ENCODE measurements around the gene ATP10B.
A peak's percentile ranks its signal among the peaks of the same experiment; 100 is the strongest.
"Not testable (repeated sequence)": the region's sequence is repeated elsewhere in the genome, so short reads cannot be mapped to it uniquely, and the experiment has no call there.

The ATP10B gene, protein sequence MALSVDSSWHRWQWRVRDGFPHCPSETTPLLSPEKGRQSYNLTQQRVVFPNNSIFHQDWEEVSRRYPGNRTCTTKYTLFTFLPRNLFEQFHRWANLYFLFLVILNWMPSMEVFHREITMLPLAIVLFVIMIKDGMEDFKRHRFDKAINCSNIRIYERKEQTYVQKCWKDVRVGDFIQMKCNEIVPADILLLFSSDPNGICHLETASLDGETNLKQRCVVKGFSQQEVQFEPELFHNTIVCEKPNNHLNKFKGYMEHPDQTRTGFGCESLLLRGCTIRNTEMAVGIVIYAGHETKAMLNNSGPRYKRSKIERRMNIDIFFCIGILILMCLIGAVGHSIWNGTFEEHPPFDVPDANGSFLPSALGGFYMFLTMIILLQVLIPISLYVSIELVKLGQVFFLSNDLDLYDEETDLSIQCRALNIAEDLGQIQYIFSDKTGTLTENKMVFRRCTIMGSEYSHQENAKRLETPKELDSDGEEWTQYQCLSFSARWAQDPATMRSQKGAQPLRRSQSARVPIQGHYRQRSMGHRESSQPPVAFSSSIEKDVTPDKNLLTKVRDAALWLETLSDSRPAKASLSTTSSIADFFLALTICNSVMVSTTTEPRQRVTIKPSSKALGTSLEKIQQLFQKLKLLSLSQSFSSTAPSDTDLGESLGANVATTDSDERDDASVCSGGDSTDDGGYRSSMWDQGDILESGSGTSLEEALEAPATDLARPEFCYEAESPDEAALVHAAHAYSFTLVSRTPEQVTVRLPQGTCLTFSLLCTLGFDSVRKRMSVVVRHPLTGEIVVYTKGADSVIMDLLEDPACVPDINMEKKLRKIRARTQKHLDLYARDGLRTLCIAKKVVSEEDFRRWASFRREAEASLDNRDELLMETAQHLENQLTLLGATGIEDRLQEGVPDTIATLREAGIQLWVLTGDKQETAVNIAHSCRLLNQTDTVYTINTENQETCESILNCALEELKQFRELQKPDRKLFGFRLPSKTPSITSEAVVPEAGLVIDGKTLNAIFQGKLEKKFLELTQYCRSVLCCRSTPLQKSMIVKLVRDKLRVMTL (N-terminal part only)

DNA sequence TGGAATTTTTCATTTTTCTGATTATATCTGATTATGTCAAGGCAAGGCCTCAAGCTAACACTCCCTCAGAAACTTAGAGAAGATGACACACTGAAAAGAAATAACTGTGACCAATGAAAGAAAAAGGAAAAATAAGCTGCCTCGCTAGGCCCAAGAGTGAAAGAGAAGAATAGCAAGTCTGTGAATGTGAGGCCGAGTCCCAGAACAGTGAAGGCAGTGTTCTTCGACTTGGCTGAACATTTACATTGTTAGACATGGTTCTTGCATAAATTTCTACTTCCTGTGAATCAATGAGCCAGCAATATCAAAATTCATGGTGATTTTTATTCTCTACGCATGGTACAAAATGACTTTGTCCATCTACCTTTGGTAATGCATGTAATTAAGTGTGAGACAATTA, at the start of gene ATP10B:
TSS of gene ATP10B (minus strand) at position 163 of the 400 bp plus-strand sequence. CDS start 164,137 bp downstream, outside the sequence.
- intact Hi-C loops (cut with DNase I) = loop anchor here (10.0 kb wide), 1 partner anchor 177 kb away; no protein-coding TSS in a partner anchor
- peak in 4 of 10 donors; percentile 10 to 80 (median 28) for DNase-seq

DNA sequence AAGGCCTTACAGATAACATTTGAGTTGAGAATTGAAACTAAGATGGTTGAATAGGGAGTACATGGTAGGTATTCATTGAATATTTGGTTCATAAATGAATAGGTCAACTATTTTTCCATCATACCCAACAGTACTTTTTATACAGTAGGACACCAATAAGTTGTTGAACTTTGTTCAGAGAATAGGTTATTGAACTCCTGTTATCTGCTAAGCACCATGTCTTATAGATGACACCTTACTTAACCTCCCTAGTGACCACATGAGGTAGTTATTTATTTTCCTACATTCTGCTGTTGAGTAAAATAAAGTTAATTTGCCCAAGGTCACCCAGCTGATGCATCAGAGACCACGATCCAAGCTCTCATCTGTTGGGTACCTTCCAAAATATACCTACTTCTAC, 49.6 kb upstream of the ATP10B start:
- intact Hi-C loops (cut with DNase I) = no loop called here
- DNase-seq = no peak

DNA sequence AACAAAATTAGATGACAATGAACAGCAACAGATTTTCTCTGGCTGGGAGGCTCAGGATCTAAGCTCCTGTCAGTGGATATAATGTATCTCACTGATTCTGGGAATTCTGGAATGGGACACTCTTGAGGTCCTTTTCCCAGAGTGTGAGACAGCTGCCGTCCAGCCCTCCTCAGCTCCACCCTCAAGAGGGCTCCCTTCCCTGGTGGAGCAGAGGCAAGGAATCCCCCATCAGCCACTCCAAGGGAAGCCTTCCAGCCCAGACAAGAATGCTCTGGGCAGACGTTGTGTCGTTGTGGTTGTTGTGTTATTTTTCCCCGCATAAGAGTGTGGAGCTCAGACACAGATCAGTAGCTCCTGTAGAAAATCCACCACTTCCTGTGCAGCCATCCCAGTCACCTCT, 47.7 kb upstream of the ATP10B start:
- no peak for DNase-seq
- intact Hi-C loops (cut with DNase I) = no loop called here

DNA sequence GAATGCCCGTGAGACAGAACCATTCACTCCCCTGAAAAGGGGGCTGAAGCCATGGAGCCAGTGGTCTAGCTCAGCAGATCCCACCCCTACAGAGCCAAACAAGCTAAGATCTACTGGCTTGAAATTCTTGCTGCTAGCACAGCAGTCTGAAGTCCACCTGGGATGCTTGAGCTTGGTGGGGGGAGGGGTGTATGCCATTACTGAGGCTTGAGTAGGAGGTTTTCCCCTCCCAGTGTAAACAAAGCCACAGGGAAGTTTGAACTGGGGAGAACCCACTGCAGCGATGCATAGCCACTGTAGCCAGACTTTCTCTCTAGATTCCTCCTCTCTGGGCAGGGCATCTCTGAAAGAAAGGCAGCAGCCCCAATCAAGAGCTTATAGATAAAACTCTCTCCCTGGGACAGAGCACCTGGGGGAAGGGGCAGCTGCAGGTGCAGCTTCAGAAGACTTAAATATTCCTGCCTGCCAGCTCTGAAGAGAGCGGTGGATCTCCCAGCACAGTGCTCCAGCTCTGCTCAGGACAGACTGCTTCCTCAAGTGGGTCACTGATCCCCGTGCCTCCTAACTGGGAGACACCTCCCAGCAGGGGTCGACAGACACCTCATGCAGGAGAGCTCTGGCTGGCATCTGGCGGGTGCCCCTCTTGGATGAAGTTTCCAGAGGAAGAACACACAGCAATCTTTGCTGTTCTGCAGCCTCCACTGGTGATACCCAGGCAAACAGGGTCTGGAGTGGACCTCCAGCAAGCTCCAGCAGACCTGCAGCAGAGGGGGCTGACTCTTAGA, 41.4 kb upstream of the ATP10B start:
- DNase-seq = peak in 1 of 10 donors; percentile 61
- intact Hi-C loops (cut with DNase I) = not testable (repeated sequence)

DNA sequence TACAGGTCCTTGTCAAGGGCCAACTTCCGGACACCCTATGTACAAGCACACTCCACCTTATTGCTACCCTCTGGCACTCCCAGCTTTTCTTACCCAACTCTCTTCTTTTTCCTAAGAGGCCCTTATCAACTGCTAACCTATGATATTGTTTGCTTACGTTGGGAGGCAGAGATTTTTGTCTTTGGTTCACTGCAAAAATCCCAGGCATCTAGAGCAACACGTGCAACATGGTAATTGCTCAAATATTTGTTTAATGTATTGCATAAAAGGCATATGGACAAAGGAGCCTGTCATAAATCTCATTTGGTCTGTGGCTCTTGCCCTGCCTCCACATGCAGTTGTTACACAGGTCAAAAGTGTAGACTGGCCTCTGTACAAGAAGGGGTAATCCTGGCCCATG, 35.8 kb upstream of the ATP10B start:
- intact Hi-C loops (cut with DNase I) = no loop called here

DNA sequence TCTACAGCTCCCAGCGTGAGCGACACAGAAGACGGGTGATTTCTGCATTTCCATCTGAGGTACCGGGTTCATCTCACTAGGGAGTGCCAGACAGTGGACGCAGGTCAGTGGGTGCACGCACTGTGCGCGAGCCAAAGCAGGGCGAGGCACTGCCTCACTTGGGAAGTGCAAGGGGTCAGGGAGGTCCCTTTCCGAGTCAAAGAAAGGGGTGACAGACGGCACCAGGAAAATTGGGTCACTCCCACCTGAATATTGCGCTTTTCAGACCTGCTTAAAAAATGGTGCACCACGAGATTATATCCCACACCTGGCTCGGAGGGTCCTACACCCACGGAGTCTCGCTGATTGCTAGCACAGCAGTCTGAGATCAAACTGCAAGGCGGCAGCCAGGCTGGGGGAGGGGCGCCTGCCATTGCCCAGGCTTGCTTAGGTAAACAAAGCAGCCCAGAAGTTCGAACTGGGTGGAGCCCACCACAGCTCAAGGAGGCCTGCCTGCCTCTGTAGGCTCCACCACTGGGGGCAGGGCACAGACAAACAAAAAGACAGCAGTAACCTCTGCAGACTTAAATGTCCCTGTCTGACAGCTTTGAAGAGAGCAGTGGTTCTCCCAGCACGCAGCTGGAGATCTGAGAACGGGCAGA, 21.7 kb upstream of the ATP10B start:
- intact Hi-C loops (cut with DNase I); DNase-seq: not testable (repeated sequence)

More for the DNA sequence above, 35.8 kb upstream of the ATP10B start:
- DNase-seq = no peak

DNA sequence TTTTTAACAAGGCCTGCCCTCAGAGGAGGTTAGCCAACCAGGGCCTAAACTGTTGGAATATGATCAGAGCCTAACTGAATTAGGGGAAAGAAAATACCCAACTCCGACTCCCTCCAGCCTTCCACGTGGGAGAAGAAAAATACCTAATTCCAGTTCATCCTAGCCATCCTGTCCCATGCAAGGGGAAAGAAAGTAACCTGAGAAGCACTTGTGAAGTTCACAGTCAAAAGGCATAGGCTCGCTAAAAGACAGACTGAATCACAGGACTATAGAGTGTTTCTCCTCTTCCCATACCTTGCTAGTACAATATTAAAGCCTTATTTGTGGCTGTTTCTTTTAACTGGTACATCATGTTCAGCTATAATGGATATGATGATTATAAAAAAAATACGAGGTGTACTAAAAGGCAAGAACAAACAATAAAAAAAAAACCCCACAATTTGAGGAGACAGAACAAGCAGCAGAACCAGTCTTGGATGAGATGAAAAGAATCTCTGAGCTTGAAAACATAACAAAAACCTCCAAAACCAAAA, 18.0 kb upstream of the ATP10B start:
- DNase-seq = no peak
- intact Hi-C loops (cut with DNase I) = no loop called here

DNA sequence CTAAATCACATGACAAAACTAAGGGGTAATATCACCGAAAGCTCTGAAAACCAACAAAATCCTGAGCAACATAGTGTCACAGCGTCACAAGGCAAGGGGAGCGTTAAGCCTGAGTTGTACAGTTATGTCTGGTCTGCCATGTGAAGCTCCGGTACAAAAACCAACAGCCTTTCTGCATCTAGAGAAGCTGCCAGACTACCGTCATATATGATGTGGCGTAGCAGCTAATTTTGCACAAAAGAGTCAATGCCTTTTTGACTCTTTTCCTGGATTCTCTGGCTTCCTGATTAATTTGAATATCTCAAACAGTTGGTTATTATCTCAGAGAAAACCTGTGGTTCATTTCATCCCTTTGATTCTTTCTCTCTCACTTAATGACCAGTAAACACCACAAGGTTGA, 16.0 kb upstream of the ATP10B start:
- DNase-seq = no peak

DNA sequence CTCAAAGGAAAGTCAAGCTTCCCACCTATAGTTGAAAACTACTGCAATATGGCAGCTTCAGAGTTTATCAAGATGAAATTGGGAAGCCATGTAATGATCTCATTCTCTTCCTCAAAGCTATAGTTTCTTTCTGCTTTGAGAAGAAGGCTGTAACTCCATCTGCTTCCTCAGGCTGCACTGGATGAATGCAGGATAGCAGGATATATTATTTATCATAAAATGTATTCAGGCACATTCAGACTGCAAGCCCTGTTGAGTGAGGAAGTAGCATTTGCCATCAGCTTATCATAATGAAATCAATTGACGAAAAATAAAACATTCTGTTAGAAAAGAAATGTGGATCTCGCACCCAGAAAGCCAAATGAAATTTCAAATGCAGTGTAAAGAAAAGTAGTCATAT, 560 bp downstream of the ATP10B start:
- DNase-seq = no peak
- intact Hi-C loops (cut with DNase I) = loop anchor here (10.0 kb wide), 1 partner anchor 177 kb away; no protein-coding TSS in a partner anchor

More for the DNA sequence above, 16.0 kb upstream of the ATP10B start:
- intact Hi-C loops (cut with DNase I) = no loop called here

DNA sequence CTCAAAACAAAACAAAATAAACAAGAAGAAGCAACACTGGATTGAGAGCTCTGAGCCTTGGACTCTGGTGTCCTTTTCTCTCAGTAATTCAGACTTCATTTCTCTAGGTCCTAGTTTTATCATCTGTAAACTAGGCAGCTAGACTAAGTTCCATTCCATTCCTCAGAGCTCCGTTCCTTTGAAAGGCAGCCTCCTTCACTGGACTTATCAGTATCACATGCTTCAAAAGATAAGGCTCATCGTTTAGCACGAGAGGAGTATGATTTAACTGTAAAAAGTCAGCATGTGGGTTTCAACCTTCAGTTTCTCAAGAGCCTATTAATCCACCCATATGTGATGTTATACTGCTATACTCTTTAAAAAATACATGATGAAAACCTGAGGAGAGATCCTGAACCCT, 1.6 kb downstream of the ATP10B start:
- DNase-seq = no peak
- intact Hi-C loops (cut with DNase I) = loop anchor here (10.0 kb wide), 1 partner anchor 176 kb away; no protein-coding TSS in a partner anchor

DNA sequence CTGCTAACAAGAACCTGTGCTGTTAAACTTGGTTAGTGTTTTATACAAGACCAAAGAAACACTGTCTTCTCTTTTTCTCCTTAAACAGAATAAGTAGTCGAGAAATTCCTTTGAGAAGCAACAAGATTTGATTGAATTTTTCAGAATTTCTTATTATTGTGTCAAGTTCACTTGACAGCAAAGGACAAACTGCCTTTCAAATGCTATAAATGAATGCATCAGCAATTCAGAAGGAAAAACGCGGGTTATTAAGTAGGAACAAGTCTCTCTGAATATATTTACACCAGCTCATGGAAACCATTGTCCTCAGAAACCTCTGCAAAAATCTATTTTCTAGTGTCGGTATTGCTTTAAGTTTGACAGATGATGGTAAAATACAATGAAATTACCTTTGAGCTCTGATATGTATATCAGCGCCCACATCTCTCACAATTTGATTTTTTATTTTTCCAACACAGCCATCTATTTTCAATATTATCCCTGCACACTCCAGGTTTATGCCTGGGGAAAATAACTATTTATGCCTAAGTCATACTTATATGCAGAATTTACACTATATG, 4.4 kb downstream of the ATP10B start:
- DNase-seq = no peak
- intact Hi-C loops (cut with DNase I) = loop anchor here (5.0 kb wide), 1 partner anchor 45 kb away; no protein-coding TSS in a partner anchor

DNA sequence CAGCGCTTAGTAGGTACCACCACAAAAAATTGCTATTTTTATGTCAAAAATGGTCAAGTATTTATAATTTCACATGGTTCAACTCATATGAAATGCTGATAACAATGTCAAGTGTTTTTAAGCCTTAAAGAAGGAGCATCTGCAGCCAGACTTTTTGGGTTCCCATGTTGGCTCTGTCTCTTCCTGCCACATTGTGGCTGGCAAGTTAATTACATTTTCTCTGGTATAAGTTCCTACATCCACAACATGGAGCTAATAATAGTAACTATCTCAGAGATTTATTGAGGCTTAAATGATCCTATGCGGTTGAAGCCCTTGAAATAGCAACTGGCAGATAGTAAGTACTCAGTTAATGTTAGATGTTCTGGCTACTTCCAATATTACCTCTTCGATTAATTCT, 5.4 kb downstream of the ATP10B start:
- no peak for DNase-seq
- intact Hi-C loops (cut with DNase I) = loop anchor here (5.0 kb wide), 1 partner anchor 44 kb away; no protein-coding TSS in a partner anchor

DNA sequence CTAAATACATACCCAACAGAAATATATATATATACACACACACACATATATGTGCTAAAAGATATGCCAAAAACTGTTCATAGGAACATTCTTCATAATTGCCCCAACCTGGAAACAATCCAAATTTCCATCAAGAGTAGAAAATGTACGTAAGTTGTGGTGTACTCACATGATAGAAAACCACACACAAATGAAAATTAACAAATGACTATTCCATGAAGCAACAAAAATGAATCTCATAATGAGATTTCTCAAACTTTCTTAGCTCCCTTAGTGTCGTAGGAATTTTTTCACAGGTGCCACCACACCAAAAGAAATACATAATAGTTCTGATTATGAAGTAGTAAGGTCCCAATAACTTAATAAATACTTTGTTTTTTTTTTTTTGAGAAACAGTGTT, 7.8 kb downstream of the ATP10B start:
- intact Hi-C loops (cut with DNase I) = no loop called here

DNA sequence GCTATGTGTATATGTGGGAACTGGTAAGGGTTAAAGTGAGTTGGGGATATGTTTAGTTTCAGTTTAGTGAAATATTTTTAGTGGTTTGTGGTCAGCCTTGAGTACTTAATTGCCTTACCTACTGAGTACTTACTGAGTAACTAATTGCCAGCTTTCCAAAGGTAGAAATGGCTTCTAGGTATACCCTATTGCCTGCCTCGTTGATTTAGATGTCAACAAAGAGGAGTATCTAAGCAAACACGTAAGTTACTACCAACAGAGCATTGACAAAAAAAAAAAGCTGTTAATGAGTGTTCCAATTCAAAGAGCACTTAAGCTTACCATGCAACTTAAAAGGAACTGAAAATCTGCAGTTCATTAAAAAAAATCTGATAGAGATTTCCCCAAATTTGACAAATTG, 8.8 kb downstream of the ATP10B start:
- no peak for DNase-seq
- intact Hi-C loops (cut with DNase I) = no loop called here

More for the DNA sequence above, 7.8 kb downstream of the ATP10B start:
- DNase-seq = no peak

DNA sequence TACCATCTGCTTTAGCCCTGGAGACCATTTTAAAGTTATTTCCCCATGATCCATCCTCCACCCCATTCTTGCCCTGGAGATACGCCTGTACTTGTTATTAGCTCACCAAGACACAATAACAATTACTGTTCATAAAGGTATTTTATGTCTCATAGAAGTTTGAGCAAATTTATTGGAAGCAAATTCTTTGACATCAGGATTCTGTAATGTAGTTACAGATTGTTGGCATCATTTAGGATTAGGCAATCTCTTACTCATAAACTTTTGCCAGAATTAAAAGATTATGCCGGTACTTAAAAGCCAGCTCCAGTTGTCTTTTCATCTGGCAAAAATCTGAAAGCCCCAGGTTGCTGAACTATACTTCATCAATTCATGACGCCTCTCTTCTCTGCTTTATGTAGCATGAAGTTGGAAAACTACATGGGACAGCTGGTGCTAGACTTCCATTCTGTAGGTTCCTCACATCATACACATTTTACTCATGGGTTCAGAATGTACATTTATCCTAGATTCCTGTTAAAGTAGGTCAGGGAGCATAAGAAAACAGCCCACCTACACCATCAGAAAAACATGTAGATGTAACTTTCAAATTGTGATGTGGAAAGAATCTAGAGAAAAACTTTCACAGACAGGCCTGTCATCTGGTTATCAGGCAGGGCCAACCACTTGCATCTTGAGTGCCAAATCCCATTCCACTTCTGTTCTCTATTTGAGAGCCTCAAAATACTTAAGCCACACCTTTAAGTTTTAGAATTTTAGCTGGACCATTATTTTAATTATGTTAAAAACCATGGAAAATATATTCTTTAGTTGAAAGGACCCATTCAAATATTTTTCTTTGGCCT, 14.0 kb downstream of the ATP10B start:
- intact Hi-C loops (cut with DNase I) = no loop called here
- no peak for DNase-seq

DNA sequence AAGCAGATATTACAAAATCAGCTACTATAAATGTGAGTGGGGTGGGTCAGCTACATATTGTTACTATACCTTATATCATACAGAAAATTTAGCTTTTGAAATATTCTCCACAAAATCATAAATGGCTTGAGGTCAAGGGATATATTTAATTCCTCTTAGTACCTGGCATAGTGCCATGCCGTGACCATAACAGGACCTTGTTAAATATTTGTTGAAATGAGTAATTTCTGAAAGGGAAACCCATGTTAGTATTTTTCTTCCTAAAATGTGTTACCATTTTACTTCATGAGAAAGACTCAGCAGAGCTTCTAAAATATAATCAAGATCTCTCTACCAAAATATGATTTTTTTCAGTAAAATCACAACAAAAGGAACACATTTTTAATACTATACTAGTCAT, 14.8 kb downstream of the ATP10B start:
- no peak for DNase-seq
- intact Hi-C loops (cut with DNase I) = no loop called here

DNA sequence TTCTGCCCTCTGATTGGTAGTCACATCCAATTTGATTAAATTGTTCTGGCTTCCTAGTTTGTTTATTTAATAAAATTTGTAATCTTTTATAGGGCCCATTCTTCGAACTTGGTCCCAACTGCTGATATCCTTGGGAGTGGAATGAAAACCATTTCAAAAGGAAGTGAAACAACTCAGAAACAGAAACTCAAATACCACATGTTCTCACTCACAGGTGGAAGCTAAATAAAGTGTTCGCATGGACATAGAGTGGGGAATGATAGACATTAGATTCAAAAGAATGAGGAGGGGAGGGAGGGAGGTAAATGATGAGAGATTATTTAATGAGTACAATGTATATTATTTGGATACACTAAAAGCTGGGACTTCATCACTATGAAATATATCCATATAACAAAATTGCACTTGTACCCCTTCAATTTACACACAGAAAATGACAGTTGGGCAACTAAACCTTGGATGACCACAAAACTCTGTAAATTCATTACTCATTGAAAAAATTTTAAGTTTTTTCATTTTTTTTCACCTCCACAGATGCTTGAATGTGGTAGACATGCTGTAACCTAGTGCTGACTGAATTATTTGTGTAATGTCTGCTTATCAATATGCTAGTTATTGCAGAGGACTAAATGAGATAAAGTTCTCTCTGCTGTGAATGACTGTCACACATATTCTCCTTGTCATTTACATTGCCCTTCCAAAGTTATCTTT, 16.0 kb downstream of the ATP10B start:
- intact Hi-C loops (cut with DNase I) = no loop called here

More for the DNA sequence above, 16.0 kb downstream of the ATP10B start:
- DNase-seq = no peak

All from posterior cingulate gyrus (tissue), 11 donors.